Measurements from ENCODE around the gene INPP5A.

INPP5A gene

GRCh38 chr10:132533571-132534260 is 3.9 kb upstream of the INPP5A start:
- TF ChIP-seq GLIS3 (CRISPR knock-in tag; IDR thresholded peaks at IDR 0.05) = no peak
- no peak for TF ChIP-seq ESRRG (CRISPR knock-in tag; IDR thresholded peaks at IDR 0.05)
- TF ChIP-seq RARB (CRISPR knock-in tag; IDR thresholded peaks at IDR 0.05) = no peak
- TF ChIP-seq ISL1 (CRISPR knock-in tag; IDR thresholded peaks at IDR 0.05) = no peak
- TF ChIP-seq, protein P1, sequence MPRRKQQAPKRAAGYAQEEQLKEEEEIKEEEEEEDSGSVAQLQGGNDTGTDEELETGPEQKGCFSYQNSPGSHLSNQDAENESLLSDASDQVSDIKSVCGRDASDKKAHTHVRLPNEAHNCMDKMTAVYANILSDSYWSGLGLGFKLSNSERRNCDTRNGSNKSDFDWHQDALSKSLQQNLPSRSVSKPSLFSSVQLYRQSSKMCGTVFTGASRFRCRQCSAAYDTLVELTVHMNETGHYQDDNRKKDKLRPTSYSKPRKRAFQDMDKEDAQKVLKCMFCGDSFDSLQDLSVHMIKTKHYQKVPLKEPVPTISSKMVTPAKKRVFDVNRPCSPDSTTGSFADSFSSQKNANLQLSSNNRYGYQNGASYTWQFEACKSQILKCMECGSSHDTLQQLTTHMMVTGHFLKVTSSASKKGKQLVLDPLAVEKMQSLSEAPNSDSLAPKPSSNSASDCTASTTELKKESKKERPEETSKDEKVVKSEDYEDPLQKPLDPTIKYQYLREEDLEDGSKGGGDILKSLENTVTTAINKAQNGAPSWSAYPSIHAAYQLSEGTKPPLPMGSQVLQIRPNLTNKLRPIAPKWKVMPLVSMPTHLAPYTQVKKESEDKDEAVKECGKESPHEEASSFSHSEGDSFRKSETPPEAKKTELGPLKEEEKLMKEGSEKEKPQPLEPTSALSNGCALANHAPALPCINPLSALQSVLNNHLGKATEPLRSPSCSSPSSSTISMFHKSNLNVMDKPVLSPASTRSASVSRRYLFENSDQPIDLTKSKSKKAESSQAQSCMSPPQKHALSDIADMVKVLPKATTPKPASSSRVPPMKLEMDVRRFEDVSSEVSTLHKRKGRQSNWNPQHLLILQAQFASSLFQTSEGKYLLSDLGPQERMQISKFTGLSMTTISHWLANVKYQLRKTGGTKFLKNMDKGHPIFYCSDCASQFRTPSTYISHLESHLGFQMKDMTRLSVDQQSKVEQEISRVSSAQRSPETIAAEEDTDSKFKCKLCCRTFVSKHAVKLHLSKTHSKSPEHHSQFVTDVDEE (CRISPR knock-in tag; IDR thresholded peaks at IDR 0.05) = no peak
- no peak for TF ChIP-seq ZNF565 (CRISPR knock-in tag; conservative IDR thresholded peaks at IDR 0.05; ENCODE audit: low read depth)
- no peak for TF ChIP-seq PPARA (CRISPR knock-in tag; IDR thresholded peaks at IDR 0.05; ENCODE audit: borderline replicate concordance)
- no peak for TF ChIP-seq TCF4 (CRISPR knock-in tag; IDR thresholded peaks at IDR 0.05; ENCODE audit: borderline replicate concordance)
- no peak for TF ChIP-seq CSDC2 (CRISPR knock-in tag; IDR thresholded peaks at IDR 0.05)
- no peak for TF ChIP-seq OSR1 (CRISPR knock-in tag; IDR thresholded peaks at IDR 0.05)
- TF ChIP-seq CSRNP3 (CRISPR knock-in tag; IDR thresholded peaks at IDR 0.05) = no peak
- TF ChIP-seq SNAI2 (CRISPR knock-in tag; IDR thresholded peaks at IDR 0.05) = no peak

GRCh38 chr10:132534391-132535064 is 3.1 kb upstream of the INPP5A start:
- no peak for TF ChIP-seq ZNF565 (CRISPR knock-in tag; conservative IDR thresholded peaks at IDR 0.05; ENCODE audit: low read depth)
- TF ChIP-seq PATZ1 (CRISPR knock-in tag; IDR thresholded peaks at IDR 0.05; ENCODE audit: borderline replicate concordance) = no peak
- TF ChIP-seq PPARA (CRISPR knock-in tag; IDR thresholded peaks at IDR 0.05; ENCODE audit: borderline replicate concordance) = no peak
- no peak for TF ChIP-seq CSRNP3 (CRISPR knock-in tag; IDR thresholded peaks at IDR 0.05)
- no peak for TF ChIP-seq TCF4 (CRISPR knock-in tag; IDR thresholded peaks at IDR 0.05; ENCODE audit: borderline replicate concordance)
- TF ChIP-seq, protein P2, sequence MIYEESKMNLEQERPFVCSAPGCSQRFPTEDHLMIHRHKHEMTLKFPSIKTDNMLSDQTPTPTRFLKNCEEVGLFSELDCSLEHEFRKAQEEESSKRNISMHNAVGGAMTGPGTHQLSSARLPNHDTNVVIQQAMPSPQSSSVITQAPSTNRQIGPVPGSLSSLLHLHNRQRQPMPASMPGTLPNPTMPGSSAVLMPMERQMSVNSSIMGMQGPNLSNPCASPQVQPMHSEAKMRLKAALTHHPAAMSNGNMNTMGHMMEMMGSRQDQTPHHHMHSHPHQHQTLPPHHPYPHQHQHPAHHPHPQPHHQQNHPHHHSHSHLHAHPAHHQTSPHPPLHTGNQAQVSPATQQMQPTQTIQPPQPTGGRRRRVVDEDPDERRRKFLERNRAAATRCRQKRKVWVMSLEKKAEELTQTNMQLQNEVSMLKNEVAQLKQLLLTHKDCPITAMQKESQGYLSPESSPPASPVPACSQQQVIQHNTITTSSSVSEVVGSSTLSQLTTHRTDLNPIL (CRISPR knock-in tag; IDR thresholded peaks at IDR 0.05; ENCODE audit: low read depth) = no peak
- no peak for TF ChIP-seq ISL1 (CRISPR knock-in tag; IDR thresholded peaks at IDR 0.05)
- TF ChIP-seq ZFP3 (CRISPR knock-in tag; IDR thresholded peaks at IDR 0.05) = no peak
- no peak for TF ChIP-seq ZC3H10 (CRISPR knock-in tag; IDR thresholded peaks at IDR 0.05)
- TF ChIP-seq TOX (CRISPR knock-in tag; IDR thresholded peaks at IDR 0.05; ENCODE audit: borderline replicate concordance) = no peak

More at GRCh38 chr10:132533571-132534260, 3.9 kb upstream of the INPP5A start:
- ATAC-seq = no peak

DNA sequence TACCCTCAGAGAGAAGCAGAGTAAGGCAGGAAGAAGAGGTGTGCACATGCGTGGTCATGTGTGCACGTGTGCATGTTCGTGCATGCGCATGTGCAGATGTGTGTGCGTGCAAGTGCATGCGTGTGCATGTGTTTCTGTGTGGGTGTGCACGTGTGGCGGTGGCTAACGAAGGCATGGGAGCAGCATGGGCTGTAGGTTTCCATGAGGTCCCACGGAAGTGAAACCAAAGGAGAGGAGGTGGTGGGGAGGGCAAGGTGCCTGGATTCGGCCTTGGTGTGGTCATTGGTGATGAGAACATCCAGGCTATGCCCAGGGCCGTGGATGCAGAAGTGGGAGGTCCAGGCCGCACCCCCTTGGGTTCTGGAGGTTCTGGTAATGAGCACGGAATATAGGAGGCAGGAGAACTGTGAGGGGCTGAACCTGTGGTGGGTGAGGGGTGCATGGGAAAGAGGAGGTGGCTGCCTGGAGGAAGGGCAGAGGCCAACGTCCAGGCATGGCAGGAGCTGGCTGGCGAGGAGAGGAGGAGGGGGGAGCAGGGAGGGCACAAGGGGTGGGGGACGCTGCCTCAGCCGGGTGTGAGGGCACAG is 2.4 kb upstream of the INPP5A start:
- TF ChIP-seq BACH2 (CRISPR knock-in tag; IDR thresholded peaks at IDR 0.05; ENCODE audit: borderline replicate concordance) (no peak), ISL1 (CRISPR knock-in tag; IDR thresholded peaks at IDR 0.05) (no peak), RARB (CRISPR knock-in tag; IDR thresholded peaks at IDR 0.05) (no peak), SNAI2 (CRISPR knock-in tag; IDR thresholded peaks at IDR 0.05) (no peak)
- TF ChIP-seq, protein P3, sequence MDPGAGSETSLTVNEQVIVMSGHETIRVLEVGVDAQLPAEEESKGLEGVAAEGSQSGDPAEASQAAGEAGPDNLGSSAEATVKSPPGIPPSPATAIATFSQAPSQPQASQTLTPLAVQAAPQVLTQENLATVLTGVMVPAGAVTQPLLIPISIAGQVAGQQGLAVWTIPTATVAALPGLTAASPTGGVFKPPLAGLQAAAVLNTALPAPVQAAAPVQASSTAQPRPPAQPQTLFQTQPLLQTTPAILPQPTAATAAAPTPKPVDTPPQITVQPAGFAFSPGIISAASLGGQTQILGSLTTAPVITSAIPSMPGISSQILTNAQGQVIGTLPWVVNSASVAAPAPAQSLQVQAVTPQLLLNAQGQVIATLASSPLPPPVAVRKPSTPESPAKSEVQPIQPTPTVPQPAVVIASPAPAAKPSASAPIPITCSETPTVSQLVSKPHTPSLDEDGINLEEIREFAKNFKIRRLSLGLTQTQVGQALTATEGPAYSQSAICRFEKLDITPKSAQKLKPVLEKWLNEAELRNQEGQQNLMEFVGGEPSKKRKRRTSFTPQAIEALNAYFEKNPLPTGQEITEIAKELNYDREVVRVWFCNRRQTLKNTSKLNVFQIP (CRISPR knock-in tag; IDR thresholded peaks at IDR 0.05; ENCODE audit: borderline replicate concordance, low read depth) = no peak
- ATAC-seq = no peak

More at GRCh38 chr10:132534391-132535064, 3.1 kb upstream of the INPP5A start:
- no peak for ATAC-seq

Measured in SK-N-SH treated with all-trans-retinoic acid at 6 μM for 48 hours (cell line).